Erythroblast (primary cell): ENCODE results near the gene PIAS1.

Experiments
- GATA1 ChIP-seq: IDR thresholded peaks from 2 replicates; pipeline ENCODE4 v1.6.1; 2011; ENCODE audit warnings: low read depth, mild to moderate bottlenecking, control low read depth, low read length, moderate library complexity
- POLR2A ChIP-seq: IDR thresholded peaks from 2 replicates; pipeline ENCODE4 v1.6.1; 2011; ENCODE audit warnings: mild to moderate bottlenecking, low read length

DNA sequence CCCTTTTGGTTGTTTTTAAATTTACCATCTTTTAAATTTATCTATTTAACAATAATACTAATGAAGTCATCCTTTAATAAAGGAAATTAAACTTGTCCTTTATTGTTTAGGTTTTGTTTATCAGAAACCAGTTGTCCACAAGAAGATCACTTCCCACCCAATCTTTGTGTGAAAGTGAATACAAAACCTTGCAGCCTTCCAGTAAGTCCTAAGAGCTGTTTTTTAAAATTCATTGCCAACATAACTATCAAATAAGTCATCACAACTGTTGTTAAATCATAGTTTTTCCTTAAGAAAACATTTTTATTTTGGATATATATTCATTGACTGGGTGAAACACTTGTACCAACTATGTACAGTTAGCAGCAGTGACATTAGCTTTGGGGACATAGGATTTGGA, 91.6 kb downstream of the PIAS1 start:
- TF ChIP-seq POLR2A: no peak
- TF ChIP-seq GATA1: no peak
